H1 (cell line): Measurements from ENCODE around the gene PMEPA1. TPM values are rescaled to one million over a fixed set of nuclear protein-coding genes. Genes with fewer than 3 reads are reported as not detected.

ENCODE experiments used
- CTCF ChIA-PET: fragments of 300-600 bp; sonication (Branson Sonifier 250); formaldehyde crosslinking; loops from one replicate; lab custom pipeline; 2021; ENCODE audit not compliant: partially characterized antibody; lab: Charles Lee
- POLR2A ChIA-PET: fragments of 300-600 bp; sonication (Branson Sonifier 250); formaldehyde crosslinking; loops from one replicate; lab custom pipeline; 2021; ENCODE audit warnings: inconsistent platforms; ENCODE audit not compliant: partially characterized antibody; lab: Charles Lee
- DNase-seq, 2 experiments: peaks; one replicate each; pipeline versions ENCODE4 v3.0.0 to v3.0.0-alpha.2; 2010 to 2022; ENCODE audit warnings: low spot score in 2 of 2, low read depth in 1 of 2, mixed read lengths in 1 of 2
- FAIRE-seq: peaks from 2 replicates; lab custom pipeline; 2011; peaks lifted over from hg19 to GRCh38; lab: Jason Lieb, UNC
- H2AFZ ChIP-seq: 2 replicates; pipeline ENCODE4 v1.8.1; 2012; ENCODE audit warnings: low read length, inconsistent platforms
- H2AK5ac ChIP-seq: 2 replicates; pipeline ENCODE4 v1.6.1; 2013; ENCODE audit warnings: low read depth, low read length
- H2BK120ac ChIP-seq: replicated peaks from 2 replicates; pipeline ENCODE3; 2013; ENCODE audit warnings: low read depth, low read length, inconsistent platforms
- H2BK12ac ChIP-seq: 2 replicates; pipeline ENCODE4 v1.6.1; 2013; ENCODE audit warnings: low read depth, low read length
- H2BK15ac ChIP-seq: 2 replicates; pipeline ENCODE4 v1.6.1; 2013; ENCODE audit warnings: low read length
- H2BK20ac ChIP-seq: 2 replicates; pipeline ENCODE4 v1.6.1; 2013; ENCODE audit warnings: low read length
- H2BK5ac ChIP-seq: 2 replicates; pipeline ENCODE4 v1.6.1; 2013; ENCODE audit warnings: low read depth, low read length
- H3K14ac ChIP-seq: 2 replicates; pipeline ENCODE4 v1.6.1; 2013; ENCODE audit warnings: inconsistent platforms; ENCODE audit not compliant: insufficient read length
- H3K18ac ChIP-seq: 2 replicates; pipeline ENCODE4 v1.6.1; 2013; ENCODE audit warnings: low read length; ENCODE audit errors: extremely low read depth
- H3K23ac ChIP-seq: 2 replicates; pipeline ENCODE4 v1.6.1; 2013; ENCODE audit warnings: inconsistent platforms; ENCODE audit not compliant: insufficient read length
- H3K23me2 ChIP-seq: 2 replicates; pipeline ENCODE4 v1.6.1; 2013; ENCODE audit warnings: low read depth, low read length
- H3K27ac ChIP-seq: 2 replicates; pipeline ENCODE4 v1.6.1; 2011; ENCODE audit warnings: low read depth, low read length, inconsistent platforms
- H3K27me3 ChIP-seq, 4 experiments: replicated peaks in 1 of 4; 1 replicate in 1 of 4; 2 replicates in 3 of 4; pipeline versions ENCODE4 v1.6.1 to v1.8.1; 2011 to 2013; ENCODE audit warnings: low read length in 3 of 4, mild to moderate bottlenecking in 3 of 4, inconsistent platforms in 2 of 4, mixed read lengths in 2 of 4, moderate library complexity in 1 of 4; ENCODE audit not compliant: control insufficient read depth in 3 of 4, insufficient read depth in 3 of 4; ENCODE audit errors: extremely low read depth in 1 of 4
- H3K36me3 ChIP-seq, 4 experiments: 2 replicates each; pipeline versions ENCODE4 v1.6.1 to v1.8.1; 2011 to 2013; ENCODE audit warnings: mild to moderate bottlenecking in 4 of 4, low read length in 3 of 4, moderate library complexity in 2 of 4, control low read depth in 1 of 4, inconsistent platforms in 1 of 4; ENCODE audit not compliant: insufficient read depth in 4 of 4, control insufficient read depth in 2 of 4
- H3K4ac ChIP-seq: replicated peaks from 2 replicates; pipeline ENCODE3; 2013; ENCODE audit warnings: low read length, low read depth, mixed read lengths, inconsistent platforms; ENCODE audit not compliant: insufficient read length
- H3K4me1 ChIP-seq, 4 experiments: replicated peaks in 1 of 4; 1 replicate in 1 of 4; 2 replicates in 3 of 4; pipeline versions ENCODE4 v1.6.1 to v1.8.1; 2011 to 2013; ENCODE audit warnings: low read length in 3 of 4, inconsistent platforms in 2 of 4, mixed read lengths in 1 of 4; ENCODE audit not compliant: insufficient read depth in 4 of 4, control insufficient read depth in 3 of 4
- H3K4me2 ChIP-seq, 2 experiments: 2 replicates each; pipeline versions ENCODE4 v1.6.1 to v1.8.1; 2011 to 2013; ENCODE audit warnings: low read depth in 2 of 2, low read length in 2 of 2, control low read depth in 1 of 2, inconsistent platforms in 1 of 2, mild to moderate bottlenecking in 1 of 2; ENCODE audit not compliant: insufficient read depth in 1 of 2
- H3K4me3 ChIP-seq, 4 experiments: fragments of 200-600, 300-600 bp in 1 of 4; sonication (generic), shearing (Covaris generic), sonication (Bioruptor Twin) in 1 of 4; 2 replicates each; pipeline versions ENCODE4 v1.5.1 to v1.8.1; 2011 to 2016; ENCODE audit warnings: low read length in 4 of 4, low read depth in 3 of 4, control low read depth in 2 of 4, inconsistent platforms in 2 of 4, mild to moderate bottlenecking in 2 of 4, mixed read lengths in 1 of 4, moderate library complexity in 1 of 4; ENCODE audit not compliant: insufficient read depth in 2 of 4; ENCODE audit errors: extremely low read depth in 1 of 4
- H3K56ac ChIP-seq: replicated peaks from 2 replicates; pipeline ENCODE3; 2013; ENCODE audit warnings: low read depth, mild to moderate bottlenecking, mixed read lengths, low read length, inconsistent platforms; ENCODE audit not compliant: insufficient read length
- H3K79me1 ChIP-seq: 2 replicates; pipeline ENCODE4 v1.6.1; 2013; ENCODE audit warnings: low read depth, low read length, control low read depth
- H3K79me2 ChIP-seq, 2 experiments: 2 replicates each; pipeline versions ENCODE4 v1.6.1 to v1.8.1; 2012 to 2013; ENCODE audit warnings: low read length in 2 of 2, mild to moderate bottlenecking in 2 of 2, inconsistent platforms in 1 of 2; ENCODE audit not compliant: insufficient read depth in 2 of 2, control insufficient read depth in 1 of 2
- H3K9ac ChIP-seq, 4 experiments: replicated peaks in 1 of 4; 1 replicate in 1 of 4; 2 replicates in 3 of 4; pipeline versions ENCODE4 v1.6.1 to v1.8.1; 2011 to 2013; ENCODE audit warnings: low read depth in 3 of 4, low read length in 3 of 4, control low read depth in 2 of 4, mild to moderate bottlenecking in 2 of 4, moderate library complexity in 2 of 4, inconsistent platforms in 1 of 4; ENCODE audit errors: extremely low read depth in 1 of 4
- H3K9me3 ChIP-seq, 2 experiments: 2 replicates each; pipeline versions ENCODE4 v1.6.1 to v1.8.1; 2012 to 2013; ENCODE audit warnings: mild to moderate bottlenecking in 2 of 2, moderate library complexity in 2 of 2, control low read depth in 1 of 2, inconsistent platforms in 1 of 2, low read depth in 1 of 2, low read length in 1 of 2, mixed read lengths in 1 of 2; ENCODE audit not compliant: insufficient read depth in 2 of 2
- H4K20me1 ChIP-seq, 2 experiments: replicated peaks in 1 of 2; 2 replicates each; pipeline versions ENCODE3 to v1.8.1; 2011 to 2013; ENCODE audit warnings: inconsistent platforms in 2 of 2, low read length in 2 of 2, mild to moderate bottlenecking in 1 of 2; ENCODE audit not compliant: insufficient read depth in 2 of 2, control insufficient read depth in 1 of 2
- H4K5ac ChIP-seq: 2 replicates; pipeline ENCODE4 v1.6.1; 2013; ENCODE audit warnings: low read length, low read depth, mixed read lengths, inconsistent platforms; ENCODE audit not compliant: insufficient read length
- H4K8ac ChIP-seq: 2 replicates; pipeline ENCODE4 v1.8.0; 2013; ENCODE audit warnings: mild to moderate bottlenecking, moderate library complexity, low read length, inconsistent platforms; ENCODE audit not compliant: insufficient read depth; ENCODE audit errors: extremely low read depth
- H4K91ac ChIP-seq: replicated peaks from 2 replicates; pipeline ENCODE3; 2013; ENCODE audit warnings: low read length, mixed read lengths, inconsistent platforms; ENCODE audit not compliant: insufficient read length
- SIN3A ChIP-seq, 2 experiments: IDR thresholded peaks in 1 of 2; conservative IDR thresholded peaks in 1 of 2; 2 replicates each; pipeline ENCODE4 v1.6.1; 2011 to 2012; ENCODE audit warnings: low read length in 2 of 2, improper control_type of control experiment in 1 of 2, low read depth in 1 of 2, mild to moderate bottlenecking in 1 of 2
- WGBS, 2 experiments: shearing (Covaris generic) in 1 of 2; methylation state at CpG; one replicate each; pipeline versions ENCODE4 v1.1.6 to v1.1.7; 2013 to 2015; ENCODE audit warnings: low lambda C conversion rate in 2 of 2, mixed read lengths in 2 of 2, inconsistent platforms in 1 of 2, low coverage in 1 of 2, missing lambda C conversion rate in 1 of 2; ENCODE audit not compliant: insufficient replicate concordance in 2 of 2, insufficient coverage in 1 of 2, insufficient read length in 1 of 2; ENCODE audit errors: extremely low coverage in 1 of 2, missing lambda C conversion rate in 1 of 2; 5-methylcytosine and 5-hydroxymethylcytosine counted together
- polyA plus RNA-seq, 7 experiments: library from polyadenylated mRNA; depleted of rRNA in 3 of 7; stranded (reverse) in 5 of 7; unstranded in 2 of 7; fragments of >200 nt in 5 of 7; fragments of 200-250 nt in 2 of 7; gene quantifications; 1 replicate in 5 of 7; 2 replicates in 1 of 7; 4 replicates in 1 of 7; pipeline versions ENCODE4 v1.2.1 to v1.2.3, GENCODE V29; 2011 to 2013; ENCODE audit warnings: missing spikeins in 2 of 7, mixed read lengths in 2 of 7
- total RNA-seq: library from RNA; stranded (reverse); fragmentation: NEBNext Ultra II Directional; extraction: Animal tissue kit (Norgen Biotek cat#: 25700); gene quantifications from 2 replicates; pipeline ENCODE4 v1.2.1, GENCODE V29; 2021

The PMEPA1 gene
- total and polyA plus RNA-seq, 2 of the 8 experiments (the other 6 are each of a cell fraction or from before 2014, with no cell fraction given) = 12.7 to 20.5 TPM

DNA sequence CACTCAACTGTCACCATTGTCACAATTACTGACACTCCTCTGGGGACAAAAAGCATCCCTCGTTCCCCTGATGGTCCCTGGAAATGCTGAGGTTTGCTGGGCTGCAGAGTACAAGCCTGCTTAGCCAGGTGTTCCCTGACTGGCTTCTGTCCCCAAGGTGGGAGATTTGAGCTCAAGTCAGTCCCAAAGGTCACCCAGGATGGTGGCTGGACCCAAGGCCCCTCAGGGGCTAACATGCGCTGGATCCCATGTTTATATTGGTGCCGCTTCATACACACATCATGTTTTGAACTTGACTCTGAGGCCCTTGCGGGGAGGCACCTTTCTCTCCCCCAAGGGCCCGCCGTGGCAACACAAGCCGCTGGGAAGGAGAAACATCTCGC is 44.2 kb downstream of the PMEPA1 start:
- H3K4me1 ChIP-seq = peaks cover 0 to 32% (median 7%) of the 10 kb centered on the region in 4 experiments; a peak in 6 of 7 replicates
- no peak overlapping the region for H4K5ac ChIP-seq
- no peak overlapping the region for H3K9ac ChIP-seq
- H4K20me1 ChIP-seq = peaks cover 7 to 26% of the 10 kb centered on the region in 2 experiments
- H3K36me3 ChIP-seq = no peaks in the 10 kb centered on the region
- no peak overlapping the region for H3K14ac ChIP-seq
- H3K23me2 ChIP-seq = peaks cover 2% of the 10 kb centered on the region; the same call in 1 of the 2 replicates
- no peak for TF ChIP-seq SIN3A (conservative IDR thresholded peaks at IDR 0.05 in 1 of 2, IDR thresholded peaks at IDR 0.05 in 1 of 2; ENCODE audit: low read depth in 1 of 2, low read length in 2 of 2)
- no peak overlapping the region for H2BK5ac ChIP-seq
- no peak overlapping the region for H3K56ac ChIP-seq
- WGBS, 2 experiments = 93% methylated on average over 8 of the region's 8 CpGs; no CpG with 5 or more reads in 1 of the 2 experiments
- H3K18ac ChIP-seq = no peak overlapping the region
- CTCF ChIA-PET = interaction anchor here (1.4 kb wide), 2 partner anchors 12 to 17 kb away, joined by 3 to 4 read pairs; no protein-coding TSS in a partner anchor
- H3K23ac ChIP-seq = no peak overlapping the region
- no peaks in the 10 kb centered on the region for H3K27me3 ChIP-seq
- H4K91ac ChIP-seq = no peak overlapping the region
- no peak overlapping the region for H2AFZ ChIP-seq
- H3K4me3 ChIP-seq = no peak overlapping the region
- no peak overlapping the region for H2AK5ac ChIP-seq
- no peak overlapping the region for H3K4me2 ChIP-seq
- peaks cover 0 to 49% of the 10 kb centered on the region in 2 experiments; a peak in 3 of 4 replicates for H3K79me2 ChIP-seq
- H2BK20ac ChIP-seq = no peak overlapping the region
- no peak overlapping the region for H2BK15ac ChIP-seq
- H3K79me1 ChIP-seq = peaks cover 16% of the 10 kb centered on the region
- no peak overlapping the region for H3K27ac ChIP-seq
- H3K9me3 ChIP-seq = no peaks in the 10 kb centered on the region
- DNase-seq (no peak), FAIRE-seq (no peak)
- H3K4ac ChIP-seq = no peak overlapping the region
- POLR2A ChIA-PET = interaction anchor here (1.2 kb wide), 1 partner anchor 12 kb away, joined by 4 read pairs; no protein-coding TSS in a partner anchor
- no peak overlapping the region for H2BK120ac ChIP-seq
- no peak overlapping the region for H2BK12ac ChIP-seq
- no peak overlapping the region for H4K8ac ChIP-seq
